IMR-90 (cell line): ENCODE data around the gene ETF1. TPM values are rescaled to one million over a fixed set of nuclear protein-coding genes. Genes with fewer than 3 reads are reported as not detected.

Experiments
- ATAC-seq: fragments of 200-7000 bp; cut with Tn5 transposase; 2 replicates; pipeline ENCODE4 v1.9.1; 2020; ENCODE audit warnings: low read depth, mild to moderate bottlenecking, moderate library complexity
- BruUV-seq: library from RNA; stranded (reverse); fragments of 400-500 nt; replicated peaks from 2 replicates; lab custom pipeline; 2021; lab: Mats Ljungman, UMichigan
- CTCF ChIA-PET: fragments of 300-600 bp; formaldehyde crosslinking; extraction: SDS; loops from one replicate; lab custom pipeline; 2021; ENCODE audit warnings: antibody characterized with exemption; lab: Yijun Ruan, JAX
- POLR2A ChIA-PET: fragments of 300-600 bp; sonication (Branson Sonifier 250); formaldehyde crosslinking; loops from one replicate; lab custom pipeline; 2022; ENCODE audit warnings: antibody characterized with exemption; ENCODE audit not compliant: unreplicated experiment; lab: Charles Lee
- DNase-seq: peaks from one replicate; pipeline ENCODE4 v3.0.0; 2013
- H2AFZ ChIP-seq: replicated peaks from 2 replicates; pipeline ENCODE3; 2013; ENCODE audit warnings: low read length, mild to moderate bottlenecking; ENCODE audit not compliant: poor library complexity
- H2AK5ac ChIP-seq: 2 replicates; pipeline ENCODE4 v1.6.1; 2013; ENCODE audit warnings: low read depth, low read length, inconsistent platforms
- H2AK9ac ChIP-seq: replicated peaks from 2 replicates; pipeline ENCODE3; 2013; ENCODE audit warnings: mild to moderate bottlenecking, low read depth, low read length, moderate library complexity; ENCODE audit not compliant: poor library complexity
- H2BK120ac ChIP-seq: 2 replicates; pipeline ENCODE4 v1.6.1; 2013; ENCODE audit warnings: low read depth, low read length, inconsistent platforms
- H2BK15ac ChIP-seq: 3 replicates; pipeline ENCODE4 v1.6.1; 2013; ENCODE audit warnings: low read depth, low read length, inconsistent platforms
- H2BK20ac ChIP-seq: 2 replicates; pipeline ENCODE4 v1.6.1; 2013; ENCODE audit warnings: low read depth, mild to moderate bottlenecking, inconsistent platforms, low read length, moderate library complexity
- H2BK5ac ChIP-seq: 2 replicates; pipeline ENCODE4 v1.6.1; 2013; ENCODE audit warnings: mild to moderate bottlenecking, low read depth, low read length, inconsistent platforms; ENCODE audit not compliant: poor library complexity, severe bottlenecking
- H3K14ac ChIP-seq: replicated peaks from 2 replicates; pipeline ENCODE4 v1.6.1; 2013; ENCODE audit warnings: low read depth, low read length, inconsistent platforms
- H3K18ac ChIP-seq: 2 replicates; pipeline ENCODE4 v1.6.1; 2013; ENCODE audit warnings: low read depth, low read length, control low read depth
- H3K23ac ChIP-seq: 2 replicates; pipeline ENCODE4 v1.6.1; 2013; ENCODE audit warnings: low read depth, low read length, inconsistent platforms
- H3K27ac ChIP-seq: 2 replicates; pipeline ENCODE4 v1.5.1; 2013; ENCODE audit warnings: mild to moderate bottlenecking, control low read depth, low read length; ENCODE audit not compliant: insufficient read depth
- H3K27me3 ChIP-seq: 2 replicates; pipeline ENCODE4 v1.6.1; 2013; ENCODE audit warnings: low read length; ENCODE audit not compliant: control insufficient read depth, insufficient read depth
- H3K36me3 ChIP-seq: 2 replicates; pipeline ENCODE4 v1.6.1; 2013; ENCODE audit warnings: low read length, mixed read lengths; ENCODE audit not compliant: control insufficient read depth, insufficient read depth
- H3K4ac ChIP-seq: 2 replicates; pipeline ENCODE4 v1.6.1; 2013; ENCODE audit warnings: low read depth, low read length, inconsistent platforms
- H3K4me1 ChIP-seq: 2 replicates; pipeline ENCODE4 v1.6.1; 2013; ENCODE audit warnings: low read length, mixed read lengths; ENCODE audit not compliant: control insufficient read depth, insufficient read depth
- H3K4me2 ChIP-seq: 2 replicates; pipeline ENCODE4 v1.6.1; 2013; ENCODE audit warnings: low read depth, mild to moderate bottlenecking, control low read depth, low read length, moderate library complexity
- H3K4me3 ChIP-seq: 2 replicates; pipeline ENCODE4 v1.5.1; 2013; ENCODE audit warnings: low read depth, mild to moderate bottlenecking, control low read depth, low read length, moderate library complexity; ENCODE audit not compliant: insufficient read depth
- H3K56ac ChIP-seq: 2 replicates; pipeline ENCODE4 v1.6.1; 2013; ENCODE audit warnings: low read length, inconsistent platforms; ENCODE audit not compliant: insufficient read depth; ENCODE audit errors: extremely low read depth
- H3K79me1 ChIP-seq, 2 experiments: 2 replicates each; pipeline ENCODE4 v1.6.1; 2013; ENCODE audit warnings: low read length in 2 of 2, inconsistent platforms in 1 of 2, low read depth in 1 of 2
- H3K9ac ChIP-seq: 2 replicates; pipeline ENCODE4 v1.6.1; 2013; ENCODE audit warnings: low read depth, low read length, control low read depth
- H3K9me1 ChIP-seq: 2 replicates; pipeline ENCODE4 v1.6.1; 2013; ENCODE audit warnings: low read length, inconsistent platforms; ENCODE audit not compliant: insufficient read depth
- H3K9me3 ChIP-seq: 2 replicates; pipeline ENCODE4 v1.6.1; 2013; ENCODE audit warnings: low read length; ENCODE audit not compliant: control insufficient read depth, insufficient read depth
- H4K20me1 ChIP-seq: 2 replicates; pipeline ENCODE4 v1.6.1; 2013; ENCODE audit warnings: low read length, inconsistent platforms; ENCODE audit not compliant: insufficient read depth
- H4K5ac ChIP-seq: 2 replicates; pipeline ENCODE4 v1.6.1; 2013; ENCODE audit warnings: mild to moderate bottlenecking, low read depth, low read length, control low read depth
- H4K8ac ChIP-seq, 2 experiments: 2 replicates each; pipeline ENCODE4 v1.6.1; 2013; ENCODE audit warnings: low read depth in 2 of 2, low read length in 2 of 2, control low read depth in 1 of 2, inconsistent platforms in 1 of 2
- H4K91ac ChIP-seq: 2 replicates; pipeline ENCODE4 v1.6.1; 2013; ENCODE audit warnings: low read depth, low read length, inconsistent platforms; ENCODE audit not compliant: insufficient read depth
- MAZ ChIP-seq: IDR thresholded peaks from 2 replicates; pipeline ENCODE4 v1.6.1; 2012; ENCODE audit warnings: low read depth, mild to moderate bottlenecking, low read length, improper control_type of control experiment, moderate library complexity, borderline replicate concordance
- POLR2A ChIP-seq: IDR thresholded peaks from 2 replicates; pipeline ENCODE4 v1.6.1; 2012; ENCODE audit warnings: mild to moderate bottlenecking, low read depth, low read length
- RFX5 ChIP-seq: IDR thresholded peaks from 2 replicates; pipeline ENCODE4 v1.8.0; 2012; ENCODE audit warnings: low read depth, mild to moderate bottlenecking, low read length, moderate library complexity
- WGBS, 2 experiments: methylation state at CpG; one replicate each; pipeline versions ENCODE4 v1.1.5 to v1.1.7; 2013; ENCODE audit warnings: missing lambda C conversion rate in 2 of 2; ENCODE audit not compliant: insufficient read length in 1 of 2; ENCODE audit errors: extremely low coverage in 2 of 2; 5-methylcytosine and 5-hydroxymethylcytosine counted together
- dilution Hi-C: fragments of 300-500 bp; cut with HindIII; formaldehyde crosslinking; loops from one replicate; pipeline ENCODE4 v1.14.3; 2018; ENCODE audit warnings: low sequenced_read_pairs; ENCODE audit not compliant: unreplicated experiment
- in situ Hi-C: fragments of 300-500 bp; cut with MboI; formaldehyde crosslinking; loops from 3 replicates; pipeline ENCODE4 v1.14.3; 2019; ENCODE audit warnings: low sequenced_read_pairs, inconsistent platforms, mixed read lengths
- intact Hi-C: fragments of 100-400 bp; cut with micrococcal nuclease; formaldehyde crosslinking; loops from 2 replicates; pipeline ENCODE4 v1.10.0; 2022
- polyA plus RNA-seq, 3 experiments: library from polyadenylated mRNA; depleted of rRNA; stranded (reverse); fragments of >200 nt; gene quantifications; 2 replicates each; pipeline ENCODE4 v1.2.3, GENCODE V29; 2012; ENCODE audit warnings: low replicate concordance in 1 of 3
- total RNA-seq: library from RNA; depleted of rRNA; stranded (reverse); fragments of >200 nt; gene quantifications from 2 replicates; pipeline ENCODE4 v1.2.3, GENCODE V29; 2012
- TF ChIP-seq, protein P1 (sequence below): conservative IDR thresholded peaks from 2 replicates; pipeline ENCODE4 v1.5.1; 2012; ENCODE audit warnings: mild to moderate bottlenecking, low read depth, low read length, improper control_type of control experiment
- TF ChIP-seq, protein P2 (sequence below): fragments of 150-350 bp; IDR thresholded peaks from 2 replicates; pipeline ENCODE4 v1.6.1; 2016; ENCODE audit warnings: low read depth, mild to moderate bottlenecking, low read length, moderate library complexity, borderline replicate concordance

The ETF1 gene
- total and polyA plus RNA-seq, 2 of the 4 experiments (the other 2 are of a cell fraction) = 53.2 to 126 TPM

DNA sequence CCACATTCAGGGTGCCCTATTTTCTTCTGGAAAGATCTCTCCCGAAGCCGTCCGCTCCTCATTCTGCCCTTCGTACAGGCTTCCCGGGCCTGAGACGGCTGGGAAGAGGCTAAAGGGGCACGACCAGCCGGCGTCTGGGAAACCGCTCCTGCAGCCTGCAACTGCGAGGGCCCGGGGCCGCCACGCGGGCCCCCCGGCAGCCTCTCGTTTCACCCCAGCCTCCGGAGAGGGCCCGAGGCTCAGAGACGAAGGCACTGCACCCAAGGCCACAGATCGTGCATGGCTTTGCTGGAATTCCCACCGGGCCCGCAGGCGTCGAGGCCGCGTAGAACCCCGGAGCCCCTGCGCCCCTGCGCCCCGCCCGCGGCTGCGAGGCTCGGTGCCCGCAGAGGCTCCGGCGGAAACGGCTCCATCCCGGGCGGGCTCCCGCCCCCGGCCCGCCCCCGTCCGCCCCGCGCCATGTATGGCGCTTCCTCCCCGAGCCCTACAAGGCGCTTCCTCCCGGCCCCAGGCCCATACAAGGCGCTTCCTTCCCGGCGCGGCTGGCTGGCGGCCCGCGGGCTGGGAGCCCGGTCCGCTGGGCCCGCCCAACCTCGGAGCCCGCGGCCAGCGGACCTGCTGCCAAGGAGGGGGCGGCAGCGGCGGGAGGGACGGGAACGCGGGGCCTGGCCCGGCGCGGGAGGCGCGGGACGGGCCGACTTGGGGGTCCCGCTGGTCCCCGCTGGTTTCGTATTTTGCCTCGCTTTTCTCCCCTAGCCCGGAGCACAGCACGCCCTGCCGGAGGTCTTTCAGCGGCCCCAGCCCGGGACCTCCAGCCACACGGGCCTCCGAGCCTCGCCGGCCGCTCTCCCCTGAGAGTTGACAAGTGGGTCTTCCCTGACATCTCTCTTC is 51.1 kb downstream of the ETF1 start:
- Histone ChIP-seq H4K20me1 (no peaks in the 10 kb centered on the region), H3K4me3 (peak overlapping the region; percentile 64), H3K18ac (peak overlapping the region; percentile 59; the same call in 1 of the 2 replicates), H2AK5ac (peak overlapping the region; percentile 95), H3K9me1 (peaks cover 9% of the 10 kb centered on the region; the same call in 1 of the 2 replicates), H2BK20ac (peak overlapping the region; percentile 27; the same call in 1 of the 2 replicates), H2BK15ac (peak overlapping the region; percentile 78; the same call in 1 of the 3 replicates), H3K36me3 (no peaks in the 10 kb centered on the region), H3K14ac (peak overlapping the region; percentile 89), H4K5ac (peak overlapping the region; percentile 81), H3K56ac (0 out of 2 replicates have a peak overlapping the region, but pooled peaks have one; percentile 27), H3K23ac (peak overlapping the region; percentile 90; the same call in 1 of the 2 replicates), H3K27ac (peak overlapping the region; percentile 66), H3K9me3 (no peaks in the 10 kb centered on the region), H4K91ac (peak overlapping the region; percentile 70), H3K4me2 (peak overlapping the region; percentile 96), H2AFZ (peak overlapping the region; percentile 94), H3K79me1 (no peaks in the 10 kb centered on the region), H4K8ac (peak overlapping the region; percentile 84 to 88), H3K4ac (peak overlapping the region; percentile 66), H3K9ac (peak overlapping the region; percentile 80), H2BK5ac (peak overlapping the region; percentile 21), H2BK120ac (peak overlapping the region; percentile 32; the same call in 1 of the 2 replicates), H3K4me1 (peaks cover 18% of the 10 kb centered on the region), H3K27me3 (peaks cover 11% of the 10 kb centered on the region; the same call in 1 of the 2 replicates), H2AK9ac (peak overlapping the region; percentile 97)
- 11% methylated on average over 36 of the region's 93 CpGs; no CpG with 5 or more reads in 1 of the 2 experiments for WGBS, 2 experiments
- ATAC-seq (peak; percentile 97), DNase-seq (peak; percentile 91)
- ChIA-PET POLR2A (no interaction called here), CTCF (interaction anchor here (1.0 to 1.3 kb wide), 2 partner anchors 11 to 42 kb away, joined by 3 to 5 read pairs; no protein-coding TSS in a partner anchor)
- TF ChIP-seq MAZ = peak; percentile 55; the same call in 1 of the 2 replicates
- TF ChIP-seq, protein P1, sequence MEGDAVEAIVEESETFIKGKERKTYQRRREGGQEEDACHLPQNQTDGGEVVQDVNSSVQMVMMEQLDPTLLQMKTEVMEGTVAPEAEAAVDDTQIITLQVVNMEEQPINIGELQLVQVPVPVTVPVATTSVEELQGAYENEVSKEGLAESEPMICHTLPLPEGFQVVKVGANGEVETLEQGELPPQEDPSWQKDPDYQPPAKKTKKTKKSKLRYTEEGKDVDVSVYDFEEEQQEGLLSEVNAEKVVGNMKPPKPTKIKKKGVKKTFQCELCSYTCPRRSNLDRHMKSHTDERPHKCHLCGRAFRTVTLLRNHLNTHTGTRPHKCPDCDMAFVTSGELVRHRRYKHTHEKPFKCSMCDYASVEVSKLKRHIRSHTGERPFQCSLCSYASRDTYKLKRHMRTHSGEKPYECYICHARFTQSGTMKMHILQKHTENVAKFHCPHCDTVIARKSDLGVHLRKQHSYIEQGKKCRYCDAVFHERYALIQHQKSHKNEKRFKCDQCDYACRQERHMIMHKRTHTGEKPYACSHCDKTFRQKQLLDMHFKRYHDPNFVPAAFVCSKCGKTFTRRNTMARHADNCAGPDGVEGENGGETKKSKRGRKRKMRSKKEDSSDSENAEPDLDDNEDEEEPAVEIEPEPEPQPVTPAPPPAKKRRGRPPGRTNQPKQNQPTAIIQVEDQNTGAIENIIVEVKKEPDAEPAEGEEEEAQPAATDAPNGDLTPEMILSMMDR = no peak
- TF ChIP-seq, protein P2, sequence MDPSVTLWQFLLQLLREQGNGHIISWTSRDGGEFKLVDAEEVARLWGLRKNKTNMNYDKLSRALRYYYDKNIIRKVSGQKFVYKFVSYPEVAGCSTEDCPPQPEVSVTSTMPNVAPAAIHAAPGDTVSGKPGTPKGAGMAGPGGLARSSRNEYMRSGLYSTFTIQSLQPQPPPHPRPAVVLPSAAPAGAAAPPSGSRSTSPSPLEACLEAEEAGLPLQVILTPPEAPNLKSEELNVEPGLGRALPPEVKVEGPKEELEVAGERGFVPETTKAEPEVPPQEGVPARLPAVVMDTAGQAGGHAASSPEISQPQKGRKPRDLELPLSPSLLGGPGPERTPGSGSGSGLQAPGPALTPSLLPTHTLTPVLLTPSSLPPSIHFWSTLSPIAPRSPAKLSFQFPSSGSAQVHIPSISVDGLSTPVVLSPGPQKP = peak; percentile 96
- TF ChIP-seq POLR2A = peak; percentile 75
- TF ChIP-seq RFX5 = 0 out of 2 replicates have a peak, but pooled peaks have one; percentile 12
- no TSS peak for BruUV-seq
- dilution Hi-C loops (no loop called here), in situ Hi-C loops (no loop called here), intact Hi-C loops (no loop called here)
